Right renal pelvis (tissue), 4 donors: ENCODE results near the gene ITPR1. TPM values are rescaled to one million over a fixed set of nuclear protein-coding genes. Genes with fewer than 3 reads are reported as not detected.
A peak's percentile ranks its signal among the peaks of the same experiment; 100 is the strongest.

Experiments used
- DNase-seq, 4 donors: peaks; one replicate each; pipeline ENCODE4 v3.0.0-alpha.2; 2013; ENCODE audit warnings: low read depth in 4 of 4, low spot score in 3 of 4, missing footprints in 1 of 4
- polyA plus RNA-seq, 4 donors: library from polyadenylated mRNA; unstranded; fragments of 120-200 nt; gene quantifications; one replicate each; pipeline ENCODE4 v1.2.1, GENCODE V29; 2013; ENCODE audit not compliant: insufficient read length in 4 of 4

ITPR1 gene
- polyA plus RNA-seq, 4 donors = 48.1 to 61.2 (median 53.4) TPM

DNA sequence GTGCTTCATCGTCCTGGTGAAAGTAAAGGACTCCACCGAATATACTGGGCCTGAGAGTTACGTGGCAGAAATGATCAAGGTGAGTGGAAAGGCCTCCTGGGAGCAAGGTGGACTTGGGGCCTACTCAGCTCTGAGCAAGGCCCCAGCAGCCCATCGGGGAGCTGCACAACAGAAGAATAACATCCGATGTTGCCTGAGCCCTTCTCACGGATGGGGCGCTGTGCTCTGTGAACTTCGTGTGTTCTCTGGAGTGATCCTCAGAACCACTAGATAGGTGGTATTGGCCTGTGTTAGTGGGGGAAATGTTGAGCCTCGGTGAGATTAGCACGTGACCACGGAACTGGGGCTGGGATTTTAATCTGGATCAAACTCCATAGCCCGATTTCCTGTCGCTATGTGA lies 325.0 kb downstream of the ITPR1 start:
- no peak for DNase-seq

DNA sequence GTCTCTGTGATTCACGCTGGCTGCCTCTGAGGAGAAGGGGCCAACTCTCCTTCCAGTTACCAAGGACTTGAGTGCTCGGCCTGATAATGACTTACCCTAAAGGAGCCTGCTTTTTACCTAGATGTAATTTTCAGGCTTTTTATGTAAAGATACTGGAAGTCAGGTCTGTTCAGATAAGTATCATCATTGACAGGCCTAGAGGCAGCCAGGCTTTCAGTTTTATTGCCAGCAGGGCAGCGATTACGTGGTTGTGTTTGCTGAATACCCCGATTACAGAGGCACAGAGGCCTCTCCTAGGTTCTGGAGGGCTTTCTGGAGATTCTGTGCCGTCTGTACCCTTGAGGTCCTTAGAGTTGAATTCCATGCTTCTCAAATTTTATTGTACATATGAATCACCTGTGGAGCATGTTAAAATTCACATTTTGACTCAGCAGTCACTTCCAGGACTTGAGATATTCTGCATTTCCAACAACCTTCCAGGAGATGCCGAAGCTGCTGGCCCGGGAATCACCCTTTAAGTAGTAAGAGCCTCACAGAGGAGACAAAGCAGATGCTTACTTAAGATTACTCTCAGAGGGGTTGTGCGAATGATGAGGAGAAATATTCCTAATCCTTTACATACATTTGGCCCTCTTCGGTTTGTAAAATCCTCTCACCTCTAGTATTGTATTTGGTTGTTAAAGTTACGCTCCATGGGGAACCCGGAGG lies 326.0 kb downstream of the ITPR1 start:
- DNase-seq = no peak

DNA sequence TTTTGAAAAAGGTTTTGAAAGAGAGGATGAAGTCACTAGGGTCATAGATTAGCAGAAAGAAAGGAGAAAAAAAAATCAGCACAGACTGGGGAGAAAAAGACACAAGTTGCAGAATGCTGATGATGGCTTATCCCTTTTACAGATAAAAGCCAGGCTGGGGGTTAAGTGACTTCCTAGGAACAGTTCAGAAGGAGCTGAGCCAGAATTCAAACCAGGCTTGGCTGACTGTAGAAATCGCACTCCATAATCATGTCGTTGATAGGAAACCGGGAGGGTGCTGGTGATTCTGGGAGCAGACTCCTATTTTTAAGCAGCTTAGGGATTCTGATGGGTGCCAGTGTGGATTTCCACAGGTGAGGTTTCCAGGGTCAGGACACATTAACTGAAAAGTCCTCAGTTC lies 326.6 kb downstream of the ITPR1 start:
- no peak for DNase-seq

DNA sequence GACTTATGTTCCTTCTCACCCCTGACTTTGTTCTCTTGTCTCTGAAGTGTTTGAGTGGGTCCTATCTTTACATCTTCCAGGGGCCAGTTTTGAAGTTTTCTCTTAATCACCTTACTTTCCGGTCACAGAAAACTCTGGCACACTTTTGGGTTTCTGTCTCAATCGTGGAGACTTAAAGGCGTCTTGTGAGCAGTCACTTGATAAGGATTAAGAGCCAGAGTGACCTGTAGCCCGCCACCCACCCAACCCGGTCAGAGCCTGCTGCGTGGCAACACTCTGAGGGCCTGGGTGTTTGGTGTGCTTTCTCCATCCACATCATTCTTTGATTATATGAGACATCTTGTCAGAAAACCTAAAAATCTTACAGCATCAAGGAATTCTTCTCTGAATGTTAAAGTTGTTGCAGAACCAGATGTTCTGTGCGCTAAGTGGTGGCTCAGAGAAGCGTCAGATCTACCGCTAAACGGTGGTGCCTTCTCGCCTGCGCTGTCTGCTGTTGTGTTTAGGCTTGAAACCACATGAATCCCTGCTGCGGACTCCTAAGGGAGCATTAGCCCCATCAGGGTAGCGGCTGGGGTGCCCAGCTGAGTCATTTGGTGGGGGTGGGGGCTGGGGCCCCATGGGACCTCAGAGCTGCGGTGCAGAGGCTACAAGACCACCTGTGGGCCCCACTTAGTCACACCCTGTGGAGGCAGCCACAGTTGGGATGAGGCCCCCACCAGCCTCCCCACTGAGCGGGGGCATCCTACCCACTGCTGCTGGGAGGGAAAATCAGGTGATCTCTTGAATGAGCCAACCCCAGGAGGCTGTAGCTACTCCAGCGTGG lies 327.4 kb downstream of the ITPR1 start:
- DNase-seq = no peak

DNA sequence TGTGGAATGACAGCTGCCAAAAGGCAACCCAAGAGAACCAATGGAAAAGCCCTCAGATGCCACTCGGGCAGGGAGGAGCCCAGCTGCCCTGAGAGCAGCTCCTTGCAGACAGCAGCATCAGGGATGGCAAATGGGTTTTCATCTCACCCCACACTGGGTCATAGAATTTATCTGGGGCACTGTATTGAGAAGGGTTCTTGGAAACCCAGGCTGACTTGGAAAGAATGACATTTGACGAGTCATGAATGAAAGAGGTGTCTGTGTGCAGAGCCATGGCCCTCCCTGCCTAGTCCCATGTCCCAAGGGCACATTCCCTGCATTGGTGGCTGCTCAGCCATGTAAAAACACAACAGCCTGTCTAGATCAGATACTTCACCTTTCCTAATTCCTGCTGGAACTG lies 328.2 kb downstream of the ITPR1 start:
- no peak for DNase-seq

DNA sequence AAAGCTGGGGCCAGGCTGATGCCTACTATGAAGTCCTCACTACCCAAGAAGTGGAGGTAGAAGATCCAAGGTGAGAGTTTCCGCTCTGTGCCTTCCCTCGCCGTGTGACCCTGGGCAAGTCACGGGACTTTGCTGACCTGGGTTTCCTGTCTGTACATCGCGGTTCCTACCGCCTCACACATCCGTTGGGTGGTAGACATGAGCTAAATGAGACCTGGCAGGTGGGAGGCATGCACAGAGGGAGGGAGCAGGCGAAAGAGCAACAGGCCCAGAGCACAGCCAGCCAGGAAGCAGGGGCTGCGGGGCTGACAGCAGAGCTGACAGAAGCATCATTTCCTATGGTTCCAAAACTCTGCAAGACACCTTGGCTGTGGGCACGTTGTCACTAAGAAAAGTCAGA lies 328.8 kb downstream of the ITPR1 start:
- no peak for DNase-seq

DNA sequence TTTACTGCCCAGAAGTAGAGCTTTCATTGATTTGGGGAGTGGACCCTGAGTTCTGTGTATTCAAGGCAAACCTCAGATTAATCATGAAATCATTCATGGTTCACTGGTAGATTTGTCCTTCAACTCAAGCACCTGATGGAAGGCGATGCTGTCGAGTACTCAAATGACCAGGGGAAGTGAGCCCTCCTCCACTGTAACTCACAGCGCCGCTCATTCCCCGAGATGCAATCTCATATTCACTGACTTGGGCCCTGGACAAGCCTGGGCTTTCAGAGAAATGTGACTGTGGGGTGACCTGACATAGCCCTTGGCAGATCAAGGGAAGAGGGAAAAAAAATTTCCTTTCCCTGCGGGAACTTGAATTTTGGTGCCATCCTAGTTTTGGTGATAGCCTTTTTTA lies 329.4 kb downstream of the ITPR1 start:
- DNase-seq = no peak

DNA sequence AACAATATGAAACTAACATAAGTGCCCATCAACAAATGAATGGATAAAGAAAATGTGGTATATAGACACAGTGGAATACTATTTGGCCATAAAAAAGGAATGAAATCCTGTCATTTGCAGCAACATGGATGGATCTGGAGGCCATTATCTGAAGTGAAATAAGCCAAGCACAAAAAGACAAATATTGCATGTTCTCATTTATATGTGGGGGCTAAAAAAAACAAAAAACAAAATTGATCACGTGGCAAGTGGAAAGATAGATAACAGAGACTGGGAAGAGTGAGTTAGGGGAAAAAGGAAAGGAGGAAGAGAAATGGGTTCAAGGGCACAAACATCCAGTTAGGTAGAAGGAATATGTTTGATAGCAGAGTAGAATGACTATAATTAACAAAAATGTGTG lies 330.2 kb downstream of the ITPR1 start:
- no peak for DNase-seq

DNA sequence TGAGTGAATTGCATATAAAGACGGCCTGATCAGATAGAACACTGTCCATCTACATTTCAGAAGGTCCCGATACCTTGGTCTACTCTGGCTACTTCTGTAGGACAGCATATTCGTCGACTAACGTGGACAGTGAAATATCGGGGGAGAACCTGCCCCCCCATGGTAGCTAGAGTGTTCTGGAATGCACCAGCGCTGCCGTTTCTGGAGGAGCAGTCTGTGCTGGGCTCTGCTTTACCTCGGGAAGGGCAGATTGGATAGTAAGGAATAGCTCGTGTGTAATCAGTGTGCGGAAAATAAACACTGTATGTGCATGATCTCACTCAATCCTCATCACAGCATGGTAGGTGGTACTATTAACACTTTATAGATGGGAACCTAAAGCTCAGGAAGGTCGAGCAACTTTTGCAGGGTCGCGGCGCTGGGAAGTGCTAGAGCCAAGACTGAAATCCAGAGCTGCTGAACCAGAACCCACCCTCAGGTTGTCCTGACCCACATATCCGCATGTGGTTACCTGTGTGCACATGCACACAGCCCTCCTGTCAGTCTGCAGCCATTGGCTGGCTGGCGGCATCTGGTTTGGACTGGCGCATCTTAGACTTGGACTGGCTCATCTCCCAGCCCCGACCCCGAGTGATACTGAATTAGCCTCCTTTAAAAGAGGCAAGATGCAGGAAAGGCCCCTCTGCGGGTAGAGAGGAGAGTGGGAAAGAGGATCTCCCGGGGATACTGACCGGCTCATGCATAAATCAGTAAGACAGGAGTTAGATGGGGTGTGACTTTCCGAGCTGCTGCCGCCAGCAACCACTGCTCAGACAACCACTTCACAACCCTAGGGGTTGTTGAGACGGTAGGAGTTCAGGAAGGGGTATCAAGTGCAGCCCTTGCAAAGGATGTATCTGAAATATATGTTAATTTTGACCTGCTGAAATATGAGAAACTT lies 331.1 kb downstream of the ITPR1 start:
- DNase-seq = peak in 1 of 4 donors; percentile 39

DNA sequence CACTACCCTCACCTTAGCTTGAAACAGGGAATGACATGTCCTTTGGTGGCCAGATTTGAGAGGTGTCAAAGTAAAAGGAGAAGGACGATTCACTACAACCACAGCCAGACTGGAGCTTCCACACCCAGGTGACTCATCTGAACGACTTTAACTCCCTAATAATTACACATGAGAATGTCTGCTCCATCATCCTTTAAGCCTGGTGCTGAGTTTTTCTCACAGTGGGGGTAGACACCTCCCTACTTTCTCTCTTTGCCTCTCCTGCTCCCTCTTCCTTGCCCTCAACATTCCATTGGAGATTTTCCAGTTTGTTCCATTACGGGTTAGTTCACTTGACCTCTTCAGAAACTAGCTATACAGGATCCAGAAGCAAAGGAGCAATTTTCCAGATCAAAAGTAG lies 331.8 kb downstream of the ITPR1 start:
- no peak for DNase-seq

DNA sequence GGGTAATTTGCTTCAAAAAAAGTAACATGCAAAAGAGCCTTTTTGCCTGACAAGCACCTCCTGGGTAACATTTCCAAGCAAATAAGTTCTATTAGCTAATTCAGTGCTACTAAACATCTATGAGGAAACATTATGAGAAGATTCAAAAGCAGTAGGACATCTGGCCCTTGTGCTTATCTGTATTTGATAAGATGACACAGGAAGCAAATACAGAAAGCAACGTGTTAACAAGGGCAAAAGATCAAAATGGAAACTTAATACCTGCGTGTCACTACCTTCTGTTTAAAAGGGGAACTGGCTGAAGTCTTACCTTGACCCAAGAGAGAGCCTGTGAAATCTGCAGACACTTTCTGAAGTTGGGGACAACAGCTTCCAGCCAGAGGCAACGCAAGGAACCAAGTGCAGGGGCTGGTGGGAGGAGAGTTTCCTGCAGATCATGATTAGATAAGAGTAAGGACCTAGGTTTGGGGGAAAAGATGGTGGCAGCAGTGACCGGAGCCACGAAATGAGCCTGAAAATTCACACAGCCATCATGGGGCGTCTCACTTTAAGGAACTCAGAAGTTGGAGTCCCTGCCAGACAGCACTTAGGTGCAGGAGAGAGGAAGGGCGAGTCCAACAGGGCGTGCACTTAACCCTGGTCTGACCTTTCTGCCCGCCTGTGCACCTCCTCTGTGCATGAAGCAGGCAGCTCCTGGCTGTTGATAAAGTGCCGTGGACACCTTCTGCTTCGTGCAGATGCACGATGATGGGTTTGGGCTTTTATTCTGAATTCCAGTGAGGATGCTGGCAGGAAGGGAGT lies 332.5 kb downstream of the ITPR1 start:
- DNase-seq = no peak

DNA sequence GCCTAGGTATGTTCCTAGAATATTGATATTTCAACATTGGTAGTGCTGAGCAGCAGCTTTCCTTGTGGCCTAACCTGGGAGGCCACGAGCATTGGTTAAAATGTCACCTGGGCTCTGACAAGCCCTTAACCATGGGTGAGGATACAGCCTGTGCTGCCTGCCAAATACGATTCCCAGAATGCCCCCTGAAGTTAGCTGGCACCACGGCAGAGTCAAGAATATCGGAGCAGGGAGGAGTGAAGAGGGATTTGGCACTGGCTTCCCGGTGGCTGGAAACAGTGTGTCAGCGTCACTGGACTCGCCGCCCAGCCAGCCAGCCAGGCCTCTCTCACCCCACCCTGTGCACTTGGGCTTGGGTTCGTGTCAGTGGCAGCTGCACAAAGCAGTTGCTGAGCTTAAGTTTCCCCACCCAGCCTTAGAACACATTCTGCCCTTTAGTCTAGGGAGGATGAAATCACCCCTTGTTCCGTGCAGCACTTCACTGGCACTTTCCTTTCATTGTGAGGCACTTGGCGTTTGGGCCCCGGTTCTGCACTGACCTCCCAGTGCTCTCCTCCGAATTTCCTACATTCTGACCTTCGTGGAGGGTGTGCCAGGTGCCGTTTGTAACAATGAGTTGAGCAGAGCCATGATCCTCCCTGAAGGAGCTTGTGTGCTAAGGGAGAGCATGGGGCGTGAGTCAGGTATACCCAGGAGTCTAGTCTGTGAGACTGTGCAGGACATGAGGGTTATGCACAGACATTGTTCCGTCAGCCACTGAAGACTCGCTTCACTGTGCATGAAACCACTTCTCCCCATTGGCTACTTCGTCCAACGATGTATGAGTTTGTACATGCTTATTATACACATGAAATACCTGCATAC lies 333.3 kb downstream of the ITPR1 start:
- no peak for DNase-seq

DNA sequence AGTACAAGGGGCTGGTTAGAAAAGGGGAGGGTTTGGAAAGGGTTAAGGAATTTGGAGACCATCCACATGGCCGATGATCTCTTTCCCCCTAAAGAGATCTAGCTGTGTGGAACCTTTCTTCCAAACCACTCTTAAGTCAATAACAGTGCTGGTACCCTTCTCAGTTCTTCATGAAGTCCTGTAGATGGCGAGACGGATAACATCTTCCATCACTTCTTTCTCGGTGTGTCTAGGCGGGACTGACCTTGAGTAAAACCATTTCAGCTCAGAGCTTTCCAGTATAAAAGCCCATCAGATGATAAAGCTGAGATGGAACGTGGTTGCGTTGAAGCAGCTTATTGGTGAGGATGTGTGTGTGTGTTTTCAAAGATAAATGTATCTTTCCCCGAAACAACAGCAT lies 334.6 kb downstream of the ITPR1 start:
- no peak for DNase-seq

DNA sequence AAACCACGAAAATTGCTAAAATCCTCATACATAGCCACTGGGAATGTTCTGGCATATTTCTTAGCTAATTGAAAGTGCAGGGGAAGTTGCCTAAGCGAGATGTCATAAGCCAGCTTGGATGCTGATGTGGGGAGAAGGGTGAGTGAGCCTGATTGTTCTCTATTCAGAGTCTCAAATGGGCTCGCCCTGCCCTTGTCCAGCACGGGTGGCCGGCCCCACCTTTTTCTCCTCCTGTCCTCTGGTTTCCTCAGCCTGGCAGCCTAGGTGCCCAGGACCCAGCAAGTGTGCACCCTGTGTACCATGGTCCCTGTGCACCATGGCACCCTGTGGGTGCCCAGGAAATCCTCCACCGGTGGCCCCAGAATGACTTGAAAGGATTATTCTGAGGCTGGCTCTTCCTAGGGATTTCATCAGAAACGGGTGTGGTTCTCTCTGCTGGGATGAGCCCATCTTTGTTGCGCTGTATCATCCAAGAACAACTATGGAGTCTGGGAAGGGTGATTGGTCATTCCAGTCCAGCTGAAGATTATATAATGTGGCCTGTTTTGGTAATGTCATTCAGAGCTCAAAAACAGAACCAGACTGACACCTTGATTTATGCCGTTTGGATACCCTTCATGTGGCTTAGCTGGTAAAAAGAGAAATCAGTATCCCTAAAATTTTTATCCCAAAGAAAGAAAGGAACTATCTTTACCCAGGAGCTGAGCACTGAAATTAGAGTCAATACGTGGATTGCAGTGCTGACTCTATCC lies 335.3 kb downstream of the ITPR1 start:
- no peak for DNase-seq

DNA sequence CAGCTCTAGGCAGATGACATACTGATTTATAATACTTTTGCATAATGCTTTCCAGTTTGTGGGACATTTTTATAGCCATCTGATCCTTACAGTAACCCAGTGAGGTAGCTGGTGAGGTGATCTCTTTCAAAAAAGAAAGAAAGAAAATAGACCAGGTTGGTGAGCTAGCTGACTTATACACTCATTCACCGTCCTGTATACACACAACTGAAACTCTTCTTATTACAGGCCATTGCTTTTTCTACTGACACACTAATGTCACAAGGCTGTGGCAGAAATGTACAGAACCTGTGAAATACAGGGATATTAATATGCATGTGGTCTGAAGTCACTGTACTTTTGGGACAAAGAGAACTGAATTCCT lies 335.9 kb downstream of the ITPR1 start:
- no peak for DNase-seq

DNA sequence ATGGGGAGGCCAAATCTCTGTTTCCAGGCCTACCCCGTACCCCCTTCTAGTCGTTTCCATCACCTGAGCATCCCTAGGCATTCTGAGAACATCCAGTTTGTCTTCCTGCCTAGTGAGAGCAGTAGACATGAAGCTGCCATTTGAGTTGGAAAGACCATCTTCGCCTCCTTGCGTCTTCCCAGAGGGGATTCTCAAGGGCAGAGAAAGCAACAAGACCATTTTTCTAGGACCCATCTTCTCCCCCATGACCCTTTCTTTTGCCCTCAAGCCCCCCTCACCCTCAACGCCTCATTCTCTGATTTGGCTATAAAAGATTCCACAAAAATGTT lies 337.4 kb downstream of the ITPR1 start:
- DNase-seq = no peak

DNA sequence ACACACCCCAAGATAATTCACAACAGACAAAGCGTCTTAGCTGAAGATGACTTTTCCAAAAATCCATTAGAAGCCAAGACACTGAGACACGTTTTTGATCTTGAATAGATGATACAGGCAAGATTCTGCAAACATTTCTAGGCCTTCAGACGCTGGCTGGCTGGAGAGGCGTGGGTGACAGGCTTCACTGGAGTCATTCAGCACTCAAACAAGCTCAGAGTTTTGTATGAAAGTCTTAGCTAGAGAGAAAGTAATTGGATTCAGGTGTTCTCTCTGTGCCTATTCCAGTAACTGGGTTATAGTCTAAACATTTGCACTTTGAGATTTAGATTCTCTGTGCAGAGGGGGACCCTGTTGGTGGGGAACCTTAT lies 338.4 kb downstream of the ITPR1 start:
- no peak for DNase-seq

DNA sequence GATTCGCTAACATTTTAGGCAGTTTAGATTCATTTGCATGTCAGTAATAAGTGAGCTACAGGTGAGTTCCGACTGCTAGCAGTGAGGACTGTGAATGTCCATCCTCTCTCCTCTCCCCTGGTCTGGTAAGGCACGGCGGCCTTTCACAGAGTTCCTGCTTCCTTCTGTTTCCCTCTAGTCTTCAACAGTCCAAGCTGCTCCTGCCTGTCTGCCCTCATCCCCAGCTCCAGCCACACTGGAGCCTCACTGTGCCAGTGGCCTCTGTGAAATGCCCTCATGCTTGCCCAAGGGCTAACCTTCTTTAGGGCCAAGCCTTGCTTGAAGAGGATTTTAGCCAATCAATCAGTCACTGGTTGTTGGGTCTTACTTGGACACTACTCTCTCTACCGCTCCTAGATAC lies 340.3 kb downstream of the ITPR1 start:
- no peak for DNase-seq

DNA sequence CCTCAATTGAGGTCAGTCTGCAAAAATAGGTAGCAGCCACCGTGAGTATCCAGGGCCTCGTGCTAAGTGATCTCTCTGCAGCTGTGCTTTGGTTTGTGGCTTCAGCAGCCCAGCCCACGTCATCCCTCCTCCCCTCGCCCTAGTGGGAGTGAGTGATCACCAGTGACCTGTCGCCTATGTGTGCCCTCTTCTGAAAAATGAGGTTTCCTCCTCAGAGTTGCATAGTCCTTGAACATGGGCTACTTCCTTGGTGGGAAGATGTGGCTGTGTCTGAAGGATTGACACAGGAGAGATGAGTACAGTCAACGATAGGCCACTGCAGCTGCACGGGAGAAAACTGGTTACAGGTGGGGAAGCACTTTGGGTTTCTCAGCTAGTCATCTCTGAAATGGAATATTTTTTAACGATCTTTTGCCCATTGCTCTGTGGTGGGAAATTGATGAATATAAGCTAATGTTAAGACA lies 341.3 kb downstream of the ITPR1 start:
- no peak for DNase-seq
